ENCODE measurements around the gene PHF1. TPM values are rescaled to one million over a fixed set of nuclear protein-coding genes. Genes with fewer than 3 reads are reported as not detected.
"Not testable (repeated sequence)": the region's sequence is repeated elsewhere in the genome, so short reads cannot be mapped to it uniquely, and the experiment has no call there.

Gene PHF1
- total RNA-seq, 1 experiment from 2014 or later, result 47.6 TPM

DNA sequence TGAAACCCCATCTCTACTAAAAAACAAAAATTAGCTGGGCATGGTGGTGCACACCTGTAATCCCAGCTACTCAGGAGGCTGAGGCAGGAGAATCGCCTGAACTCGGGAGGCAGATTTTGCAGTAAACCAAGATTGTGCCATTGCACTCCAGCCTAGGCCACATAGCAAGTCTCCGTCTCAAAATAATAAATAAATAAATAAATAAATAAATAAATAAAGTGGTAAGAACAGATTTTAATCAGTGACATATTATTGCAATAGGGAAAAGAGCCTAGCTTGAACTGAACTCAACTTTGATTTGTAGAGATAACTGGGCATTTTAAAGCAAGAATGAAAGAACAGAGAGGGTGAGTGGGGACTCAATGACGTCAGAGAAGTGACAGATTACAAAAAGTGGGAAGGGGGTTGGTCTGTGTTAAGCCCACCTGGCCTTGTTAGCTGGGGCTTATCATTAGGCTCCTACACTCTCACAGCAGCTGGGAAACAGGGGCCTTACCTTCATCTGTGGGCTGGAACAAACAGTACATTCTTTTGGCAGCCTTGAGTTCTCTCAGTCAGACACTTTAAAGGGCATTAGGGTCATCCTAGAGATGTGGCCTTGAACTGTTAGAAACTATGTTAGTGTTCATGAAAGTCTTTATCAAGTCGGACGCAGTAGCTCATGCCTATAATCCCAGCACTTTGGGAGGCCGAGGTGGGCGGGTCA is 43.7 kb upstream of the PHF1 start:
- intact Hi-C loops (cut with micrococcal nuclease; ENCODE audit: unreplicated experiment), result no loop called here
- BruUV-seq (replicated peaks), result no TSS peak
- Histone ChIP-seq H3F3A (ENCODE audit: insufficient read depth, low read depth) (peaks cover 14% of the 10 kb centered on the region; the same call in 1 of the 2 replicates), H3K4me1 (replicated peaks; ENCODE audit: insufficient read depth) (peaks cover 17% of the 10 kb centered on the region), H3K27ac (no peak overlapping the region), H3K36me3 (ENCODE audit: low read depth) (no peaks in the 10 kb centered on the region), H3K9me3 (ENCODE audit: insufficient read depth, low read depth) (no peaks in the 10 kb centered on the region), H3K4me3 (no peak overlapping the region), H4K20me1 (ENCODE audit: insufficient read depth) (no peaks in the 10 kb centered on the region), H3K79me2 (ENCODE audit: low read depth) (no peaks in the 10 kb centered on the region), H3K4me2 (no peak overlapping the region), H3K9me2 (ENCODE audit: insufficient read depth) (no peaks in the 10 kb centered on the region), H2AFZ (no peak overlapping the region), H3K27me3 (ENCODE audit: insufficient read depth, low read depth) (no peaks in the 10 kb centered on the region)
- DNase-seq, result no peak
- ChIA-PET CTCF (interaction anchor here (0.6 kb wide), 1 partner anchor 18 kb away, joined by 5 read pairs; no protein-coding TSS in a partner anchor), POLR2A (ENCODE audit: unreplicated experiment) (no interaction called here)
- TF ChIP-seq CTCF (conservative IDR thresholded peaks at IDR 0.05) (no peak), EZH2 (IDR thresholded peaks at IDR 0.05; ENCODE audit: low read depth) (no peak)

DNA sequence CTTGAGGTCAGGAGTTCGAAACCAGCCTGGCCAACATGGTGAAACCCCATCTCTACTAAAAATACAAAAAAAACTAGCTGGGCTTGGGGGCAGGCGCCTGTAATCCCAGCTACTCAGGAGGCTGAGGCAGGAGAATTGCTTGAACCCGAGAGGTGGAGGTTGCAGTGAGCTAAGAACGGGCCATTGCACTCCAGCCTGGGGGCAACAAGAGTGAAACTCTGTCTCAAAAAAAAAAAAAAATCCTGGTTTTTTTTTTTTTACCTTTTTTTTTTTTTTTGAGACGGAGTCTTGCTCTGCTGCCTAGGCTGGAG is 43.1 kb upstream of the PHF1 start:
- H3K9me2 ChIP-seq (ENCODE audit: insufficient read depth); H3K4me3 ChIP-seq; H3K9me3 ChIP-seq (ENCODE audit: insufficient read depth, low read depth); intact Hi-C loops (cut with micrococcal nuclease; ENCODE audit: unreplicated experiment); DNase-seq; CTCF ChIA-PET; H3K79me2 ChIP-seq (ENCODE audit: low read depth); H3K4me2 ChIP-seq; H3K27ac ChIP-seq; POLR2A ChIA-PET (ENCODE audit: unreplicated experiment); BruUV-seq (replicated peaks); H3K27me3 ChIP-seq (ENCODE audit: insufficient read depth, low read depth); H3K36me3 ChIP-seq (ENCODE audit: low read depth); H2AFZ ChIP-seq; H4K20me1 ChIP-seq (ENCODE audit: insufficient read depth): not testable (repeated sequence)
- Histone ChIP-seq H3K4me1 (replicated peaks; ENCODE audit: insufficient read depth) (peaks cover 12% of the 10 kb centered on the region; the same call in 1 of the 2 replicates), H3F3A (ENCODE audit: insufficient read depth, low read depth) (peaks cover 12% of the 10 kb centered on the region; the same call in 1 of the 2 replicates)

DNA sequence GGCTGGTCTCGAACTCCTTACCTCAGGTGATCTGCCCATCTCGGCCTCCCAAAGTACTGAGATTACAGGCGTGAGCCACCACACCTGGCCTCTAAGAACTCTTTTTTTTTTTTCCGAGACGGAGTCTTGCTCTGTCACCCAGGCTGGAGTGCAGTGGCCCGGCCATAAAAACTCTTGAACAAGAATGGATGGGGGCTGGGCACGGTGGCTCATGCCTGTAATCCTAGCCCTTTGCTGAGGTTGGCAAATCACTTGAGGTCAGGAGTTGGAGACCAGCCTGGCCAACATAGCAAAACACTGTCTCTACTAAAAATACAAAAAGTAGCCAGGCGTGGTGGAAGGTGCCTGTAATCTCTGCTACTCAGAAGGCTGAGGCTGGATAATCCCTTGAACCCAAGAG is 38.9 kb upstream of the PHF1 start:
- H2AFZ ChIP-seq; H3K27me3 ChIP-seq (ENCODE audit: insufficient read depth, low read depth); CTCF ChIA-PET; H4K20me1 ChIP-seq (ENCODE audit: insufficient read depth); H3K27ac ChIP-seq; POLR2A ChIA-PET (ENCODE audit: unreplicated experiment); H3K4me2 ChIP-seq; H3K4me3 ChIP-seq; H3K36me3 ChIP-seq (ENCODE audit: low read depth); BruUV-seq (replicated peaks); H3K9me2 ChIP-seq (ENCODE audit: insufficient read depth); DNase-seq; H3K9me3 ChIP-seq (ENCODE audit: insufficient read depth, low read depth); H3K79me2 ChIP-seq (ENCODE audit: low read depth); intact Hi-C loops (cut with micrococcal nuclease; ENCODE audit: unreplicated experiment): not testable (repeated sequence)
- Histone ChIP-seq H3K4me1 (replicated peaks; ENCODE audit: insufficient read depth) (peaks cover 33% of the 10 kb centered on the region), H3F3A (ENCODE audit: insufficient read depth, low read depth) (peaks cover 36% of the 10 kb centered on the region)

DNA sequence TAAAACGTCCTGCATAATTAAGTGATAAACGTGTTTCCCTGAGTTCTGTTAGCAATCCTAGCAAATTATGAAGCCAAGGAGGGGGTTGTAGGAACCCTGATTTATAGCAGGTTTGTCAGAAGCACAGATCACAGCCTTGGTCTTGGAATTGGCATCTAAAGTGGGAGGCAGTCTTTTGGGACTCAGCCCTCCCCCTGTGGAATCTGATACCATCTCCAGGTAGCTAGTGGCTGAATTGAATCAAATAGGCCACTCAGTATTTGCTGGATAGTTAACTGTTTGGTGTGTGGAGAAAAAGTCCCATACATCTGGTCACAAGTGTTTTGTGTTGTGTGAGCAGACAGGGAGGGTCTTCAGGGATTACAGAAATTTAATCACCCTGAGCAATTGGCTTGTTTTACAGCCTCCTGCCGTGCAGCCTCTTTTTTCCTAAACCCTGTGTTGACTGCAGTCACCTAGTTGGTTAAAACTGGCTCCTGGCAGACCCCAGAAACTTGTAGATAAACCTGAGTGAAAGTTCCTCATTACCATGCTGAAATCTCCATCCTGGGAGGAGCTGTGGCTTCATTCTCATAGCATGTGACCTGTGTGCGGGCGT is 38.2 kb upstream of the PHF1 start:
- H3K4me2 ChIP-seq, result no peak overlapping the region
- H3K9me3 ChIP-seq (ENCODE audit: insufficient read depth, low read depth), result no peaks in the 10 kb centered on the region
- CTCF ChIA-PET, result no interaction called here
- no peak for DNase-seq
- no peaks in the 10 kb centered on the region for H3K27me3 ChIP-seq (ENCODE audit: insufficient read depth, low read depth)
- H3K4me3 ChIP-seq, result no peak overlapping the region
- H3F3A ChIP-seq (ENCODE audit: insufficient read depth, low read depth), result peaks cover 40% of the 10 kb centered on the region
- no peak overlapping the region for H2AFZ ChIP-seq
- BruUV-seq (replicated peaks), result no TSS peak
- peaks cover 33% of the 10 kb centered on the region for H3K4me1 ChIP-seq (replicated peaks; ENCODE audit: insufficient read depth)
- no peaks in the 10 kb centered on the region for H3K36me3 ChIP-seq (ENCODE audit: low read depth)
- POLR2A ChIA-PET (ENCODE audit: unreplicated experiment), result no interaction called here
- H3K27ac ChIP-seq, result no peak overlapping the region
- intact Hi-C loops (cut with micrococcal nuclease; ENCODE audit: unreplicated experiment), result no loop called here
- H4K20me1 ChIP-seq (ENCODE audit: insufficient read depth), result no peaks in the 10 kb centered on the region
- TF ChIP-seq EZH2 (IDR thresholded peaks at IDR 0.05; ENCODE audit: low read depth) (no peak), CTCF (conservative IDR thresholded peaks at IDR 0.05) (no peak)
- no peaks in the 10 kb centered on the region for H3K9me2 ChIP-seq (ENCODE audit: insufficient read depth)
- no peaks in the 10 kb centered on the region for H3K79me2 ChIP-seq (ENCODE audit: low read depth)

All from PC-9 (cell line).